Nephron progenitor cell (in vitro differentiated cells): ENCODE results near the gene NOP56.

ENCODE experiments used
- DNase-seq: peaks from one replicate; pipeline ENCODE4 v3.0.0; 2021
- H3K27ac Mint-ChIP-seq: 2 replicates; pipeline ENCODE4 v1.8.0; 2021; ENCODE audit warnings: mild to moderate bottlenecking, moderate library complexity, mixed read lengths
- H3K27me3 Mint-ChIP-seq: 2 replicates; pipeline ENCODE4 v1.8.0; 2021; ENCODE audit warnings: mild to moderate bottlenecking, low read depth, mixed read lengths; ENCODE audit not compliant: poor library complexity
- H3K36me3 Mint-ChIP-seq: 2 replicates; pipeline ENCODE4 v1.8.0; 2021; ENCODE audit warnings: low read depth, mixed read lengths
- H3K4me1 Mint-ChIP-seq: 2 replicates; pipeline ENCODE4 v1.8.0; 2021; ENCODE audit warnings: mixed read lengths
- H3K4me3 Mint-ChIP-seq: 2 replicates; pipeline ENCODE4 v1.8.0; 2021; ENCODE audit warnings: mild to moderate bottlenecking, moderate library complexity, mixed read lengths
- H3K9me3 Mint-ChIP-seq: 2 replicates; pipeline ENCODE4 v1.8.0; 2021; ENCODE audit warnings: mild to moderate bottlenecking, moderate library complexity, mixed read lengths
- TF ChIP-seq, protein P1 (sequence below): fragments of 200-600 bp; sonication (generic); IDR thresholded peaks from 2 replicates; pipeline ENCODE4 v1.5.0; 2021; ENCODE audit warnings: antibody characterized with exemption

NOP56 gene

DNA sequence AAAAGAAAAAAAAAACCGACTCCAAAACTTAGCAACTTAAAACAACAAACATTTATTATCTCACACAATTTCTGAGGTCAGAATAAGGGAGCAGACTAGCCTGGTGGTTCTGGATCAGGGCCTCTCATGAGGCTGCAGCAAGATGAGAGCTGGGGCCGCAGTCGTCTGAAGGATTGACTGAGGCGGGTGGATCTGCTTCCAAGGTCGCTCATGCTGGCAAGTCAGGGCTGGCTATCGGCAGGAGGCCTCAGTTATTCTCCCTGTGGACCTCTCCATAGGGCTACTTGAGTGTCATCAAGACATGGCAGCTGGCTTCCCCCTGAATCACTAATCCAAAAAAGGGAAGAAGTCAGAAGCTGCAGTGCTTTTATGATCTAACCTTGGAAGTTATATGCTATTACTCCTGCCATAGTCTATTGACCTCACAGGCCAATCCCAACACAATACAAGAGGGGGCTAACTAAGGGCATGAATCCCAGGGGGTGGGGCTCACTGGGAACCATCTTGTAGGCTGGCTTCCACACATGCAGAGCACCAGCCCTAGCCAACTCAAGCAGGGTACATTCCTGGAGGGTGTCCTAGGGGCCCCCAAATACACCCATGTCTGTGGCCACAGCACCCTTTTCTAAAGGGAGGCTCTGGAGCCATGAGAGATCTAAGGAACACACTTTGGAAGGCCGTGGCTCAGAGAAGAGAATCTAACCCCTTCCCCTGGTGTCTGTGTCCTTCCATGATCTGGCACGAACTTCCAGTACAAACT is 51.5 kb downstream of the NOP56 start:
- H3K27me3 Mint-ChIP-seq = peaks cover 74% of the 10 kb centered on the region
- no peaks in the 10 kb centered on the region for H3K36me3 Mint-ChIP-seq
- peaks cover 41% of the 10 kb centered on the region for H3K4me1 Mint-ChIP-seq
- DNase-seq = no peak
- no peaks in the 10 kb centered on the region for H3K9me3 Mint-ChIP-seq
- TF ChIP-seq, protein P1, sequence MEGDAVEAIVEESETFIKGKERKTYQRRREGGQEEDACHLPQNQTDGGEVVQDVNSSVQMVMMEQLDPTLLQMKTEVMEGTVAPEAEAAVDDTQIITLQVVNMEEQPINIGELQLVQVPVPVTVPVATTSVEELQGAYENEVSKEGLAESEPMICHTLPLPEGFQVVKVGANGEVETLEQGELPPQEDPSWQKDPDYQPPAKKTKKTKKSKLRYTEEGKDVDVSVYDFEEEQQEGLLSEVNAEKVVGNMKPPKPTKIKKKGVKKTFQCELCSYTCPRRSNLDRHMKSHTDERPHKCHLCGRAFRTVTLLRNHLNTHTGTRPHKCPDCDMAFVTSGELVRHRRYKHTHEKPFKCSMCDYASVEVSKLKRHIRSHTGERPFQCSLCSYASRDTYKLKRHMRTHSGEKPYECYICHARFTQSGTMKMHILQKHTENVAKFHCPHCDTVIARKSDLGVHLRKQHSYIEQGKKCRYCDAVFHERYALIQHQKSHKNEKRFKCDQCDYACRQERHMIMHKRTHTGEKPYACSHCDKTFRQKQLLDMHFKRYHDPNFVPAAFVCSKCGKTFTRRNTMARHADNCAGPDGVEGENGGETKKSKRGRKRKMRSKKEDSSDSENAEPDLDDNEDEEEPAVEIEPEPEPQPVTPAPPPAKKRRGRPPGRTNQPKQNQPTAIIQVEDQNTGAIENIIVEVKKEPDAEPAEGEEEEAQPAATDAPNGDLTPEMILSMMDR = no peak
- no peak overlapping the region for H3K4me3 Mint-ChIP-seq
- no peak overlapping the region for H3K27ac Mint-ChIP-seq

DNA sequence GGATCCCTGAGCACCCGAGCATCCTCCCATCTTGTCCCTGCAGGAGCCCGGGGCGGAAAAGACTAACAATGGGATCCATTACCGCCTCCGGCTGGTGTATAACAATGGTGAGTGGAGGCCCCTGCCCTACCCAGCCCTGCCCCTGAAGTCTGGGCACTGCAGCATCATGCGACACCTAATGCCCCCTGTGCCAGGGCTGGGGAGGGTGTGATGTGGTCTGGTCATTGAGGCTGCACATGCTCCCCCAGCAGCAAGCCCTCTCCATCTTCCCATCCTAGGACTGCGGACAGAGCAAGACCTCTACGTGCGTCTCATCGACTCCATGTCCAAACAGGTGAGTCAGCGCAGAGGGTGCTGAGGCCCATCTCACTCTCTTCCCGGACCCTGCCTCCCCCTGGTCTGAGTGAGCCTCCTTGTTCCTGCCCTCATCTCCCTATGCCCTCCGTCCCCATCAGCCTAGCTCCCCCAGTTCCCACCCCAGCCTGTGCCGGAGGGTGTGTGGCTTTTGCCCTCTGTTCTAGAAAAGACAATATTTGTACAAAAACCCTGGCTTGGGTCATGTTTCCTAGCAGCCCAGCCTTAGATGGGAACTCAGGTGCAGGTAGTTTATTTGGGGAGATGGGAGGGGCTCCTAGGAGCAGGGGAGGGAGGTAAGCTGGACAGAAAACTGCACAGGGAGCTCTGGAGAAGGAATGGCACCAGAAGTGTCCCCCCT is 53.7 kb downstream of the NOP56 start:
- peaks cover 40% of the 10 kb centered on the region for H3K4me1 Mint-ChIP-seq
- H3K36me3 Mint-ChIP-seq = no peaks in the 10 kb centered on the region
- TF ChIP-seq, protein P1 = no peak
- no peak overlapping the region for H3K4me3 Mint-ChIP-seq
- no peaks in the 10 kb centered on the region for H3K9me3 Mint-ChIP-seq
- H3K27ac Mint-ChIP-seq = no peak overlapping the region
- H3K27me3 Mint-ChIP-seq = peaks cover 60% of the 10 kb centered on the region
- DNase-seq = no peak

DNA sequence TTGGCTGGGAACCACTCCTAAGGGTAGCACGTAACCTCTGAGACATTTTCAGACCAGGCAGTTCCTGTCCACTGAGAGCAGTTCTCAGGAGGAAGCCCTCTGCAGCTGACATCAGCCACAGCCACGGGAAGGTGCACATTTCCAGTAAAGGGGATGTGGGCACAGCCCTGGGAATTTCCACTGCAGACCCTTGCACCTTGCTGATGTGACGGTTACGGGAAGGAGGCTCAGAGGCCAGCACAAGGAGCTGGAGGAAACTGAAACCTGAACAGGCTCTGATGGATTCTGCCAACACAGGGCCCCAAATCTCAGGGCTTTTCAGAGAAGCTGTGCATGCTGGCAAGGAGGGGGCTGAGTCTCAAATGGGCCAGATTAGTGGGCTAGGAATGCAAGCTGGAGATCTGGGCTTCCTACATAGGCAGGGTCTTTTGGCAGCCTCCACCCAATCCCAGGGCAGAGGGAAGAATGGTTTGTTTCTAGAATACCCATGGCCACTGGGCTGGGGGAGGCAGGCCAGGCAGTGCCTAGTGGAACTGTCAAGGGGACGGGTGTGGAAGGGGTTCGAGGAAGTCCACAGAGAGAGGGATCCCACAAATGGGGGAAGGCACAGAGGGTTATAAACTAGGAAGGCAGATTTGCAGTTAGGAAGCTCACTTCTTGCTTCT is 54.4 kb downstream of the NOP56 start:
- no peaks in the 10 kb centered on the region for H3K9me3 Mint-ChIP-seq
- H3K4me1 Mint-ChIP-seq = peaks cover 33% of the 10 kb centered on the region
- H3K27ac Mint-ChIP-seq = no peak overlapping the region
- no peaks in the 10 kb centered on the region for H3K36me3 Mint-ChIP-seq
- no peak for DNase-seq
- peaks cover 53% of the 10 kb centered on the region for H3K27me3 Mint-ChIP-seq
- no peak overlapping the region for H3K4me3 Mint-ChIP-seq
- TF ChIP-seq, protein P1 = no peak

DNA sequence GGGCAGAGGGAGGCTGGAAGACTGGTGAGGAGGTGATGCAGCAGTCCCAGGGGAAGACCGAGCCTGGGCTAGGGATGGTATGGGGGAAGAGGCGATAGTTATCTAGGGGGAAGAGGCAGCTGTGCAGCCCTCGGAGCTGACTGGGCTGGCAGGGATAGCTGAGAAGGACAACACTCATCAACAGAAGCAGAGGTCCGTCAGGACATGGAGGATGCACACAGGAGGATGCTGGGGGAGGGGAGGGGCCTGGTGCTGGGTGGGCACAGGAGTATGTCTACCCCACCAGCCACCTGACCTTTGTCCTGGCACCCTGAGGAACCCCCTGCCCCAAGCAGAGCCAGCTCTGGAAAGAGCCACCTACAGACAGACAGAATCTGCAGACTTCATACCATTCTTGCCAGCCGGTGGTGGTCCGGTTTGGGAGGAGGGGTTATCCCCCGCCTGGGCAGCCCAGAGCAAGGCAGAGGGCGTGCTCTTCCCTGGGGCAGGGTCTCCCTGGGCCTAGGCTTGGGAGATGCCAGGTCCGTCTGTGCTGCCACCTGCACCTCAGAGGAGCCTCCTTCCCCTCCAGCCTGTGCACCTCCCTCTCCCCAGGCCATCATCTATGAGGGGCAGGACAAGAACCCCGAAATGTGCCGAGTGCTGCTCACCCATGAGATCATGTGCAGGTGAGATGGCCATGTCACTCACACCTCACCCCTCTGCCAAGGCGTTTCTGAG is 55.1 kb downstream of the NOP56 start:
- H3K4me3 Mint-ChIP-seq = no peak overlapping the region
- H3K27me3 Mint-ChIP-seq = peaks cover 48% of the 10 kb centered on the region
- peaks cover 30% of the 10 kb centered on the region for H3K4me1 Mint-ChIP-seq
- no peak for DNase-seq
- no peaks in the 10 kb centered on the region for H3K36me3 Mint-ChIP-seq
- H3K9me3 Mint-ChIP-seq = no peaks in the 10 kb centered on the region
- no peak overlapping the region for H3K27ac Mint-ChIP-seq
- TF ChIP-seq, protein P1 = no peak
